ENCODE results near the gene VTA1. TPM values are rescaled to one million over a fixed set of nuclear protein-coding genes. Genes with fewer than 3 reads are reported as not detected.

The VTA1 gene
- total RNA-seq, 4 donors from 2014 or later: 25.7 to 37.9 (median 28.2) TPM

GRCh38 chr6:142242269-142242668 lies 95.2 kb downstream of the VTA1 start:
- H3K27ac ChIP-seq (replicated peaks in 1 of 4): no peak overlapping the region

GRCh38 chr6:142246960-142247359 lies 99.9 kb downstream of the VTA1 start:
- no peak overlapping the region for H3K4me3 ChIP-seq
- DNase-seq (ENCODE audit: extremely low spot score): no peak
- H3K9me3 ChIP-seq: no peaks in the 10 kb centered on the region
- no peak overlapping the region for H3K27ac ChIP-seq (replicated peaks in 1 of 4)
- no peaks in the 10 kb centered on the region for H3K27me3 ChIP-seq
- H3K4me1 ChIP-seq: no peaks in the 10 kb centered on the region
- TF ChIP-seq POLR2AphosphoS5 (IDR thresholded peaks at IDR 0.05) (no peak), POLR2A (IDR thresholded peaks at IDR 0.05; ENCODE audit: low read depth) (no peak), CTCF (IDR thresholded peaks at IDR 0.05) (no peak), EP300 (IDR thresholded peaks at IDR 0.05) (no peak)
- 88% methylated on average over 6 of the region's 6 CpGs for WGBS
- intact Hi-C loops (cut with DNase I): no loop called here
- H3K36me3 ChIP-seq: no peaks in the 10 kb centered on the region

More at GRCh38 chr6:142242269-142242668, 95.2 kb downstream of the VTA1 start:
- DNase-seq (ENCODE audit: extremely low spot score): no peak
- Histone ChIP-seq H3K27me3 (no peaks in the 10 kb centered on the region), H3K4me1 (no peaks in the 10 kb centered on the region), H3K36me3 (no peaks in the 10 kb centered on the region), H3K4me3 (no peak overlapping the region), H3K9me3 (no peaks in the 10 kb centered on the region)
- intact Hi-C loops (cut with DNase I): no loop called here
- TF ChIP-seq EP300 (IDR thresholded peaks at IDR 0.05): no peak
- no peak for TF ChIP-seq POLR2AphosphoS5 (IDR thresholded peaks at IDR 0.05)
- no peak for TF ChIP-seq CTCF (IDR thresholded peaks at IDR 0.05)
- WGBS: 67% methylated on average over 4 of the region's 4 CpGs

GRCh38 chr6:142249266-142249665 lies 102.2 kb downstream of the VTA1 start:
- intact Hi-C loops (cut with DNase I): no loop called here
- H3K9me3 ChIP-seq: no peaks in the 10 kb centered on the region
- DNase-seq (ENCODE audit: extremely low spot score): no peak
- H3K4me3 ChIP-seq: no peak overlapping the region
- H3K27me3 ChIP-seq: no peaks in the 10 kb centered on the region
- WGBS: 75% methylated on average over 3 of the region's 3 CpGs
- no peak for TF ChIP-seq POLR2A (IDR thresholded peaks at IDR 0.05; ENCODE audit: low read depth)
- no peak for TF ChIP-seq CTCF (IDR thresholded peaks at IDR 0.05)
- TF ChIP-seq EP300 (IDR thresholded peaks at IDR 0.05): no peak
- no peak for TF ChIP-seq POLR2AphosphoS5 (IDR thresholded peaks at IDR 0.05)
- no peaks in the 10 kb centered on the region for H3K4me1 ChIP-seq
- no peak overlapping the region for H3K27ac ChIP-seq (replicated peaks in 1 of 4)
- H3K36me3 ChIP-seq: no peaks in the 10 kb centered on the region

GRCh38 chr6:142251930-142252445 lies 104.9 kb downstream of the VTA1 start:
- no peak overlapping the region for H3K4me3 ChIP-seq
- H3K27ac ChIP-seq (replicated peaks in 1 of 4): no peak overlapping the region
- TF ChIP-seq CTCF (IDR thresholded peaks at IDR 0.05) (no peak), POLR2A (IDR thresholded peaks at IDR 0.05; ENCODE audit: low read depth) (no peak), POLR2AphosphoS5 (IDR thresholded peaks at IDR 0.05) (no peak), EP300 (IDR thresholded peaks at IDR 0.05) (no peak)
- no peaks in the 10 kb centered on the region for H3K27me3 ChIP-seq
- H3K9me3 ChIP-seq: no peaks in the 10 kb centered on the region
- intact Hi-C loops (cut with DNase I): no loop called here
- H3K36me3 ChIP-seq: no peaks in the 10 kb centered on the region
- 60% methylated on average over 1 of the region's 1 CpG for WGBS
- H3K4me1 ChIP-seq: no peaks in the 10 kb centered on the region
- no peak for DNase-seq (ENCODE audit: extremely low spot score)

GRCh38 chr6:142254513-142254912 lies 107.5 kb downstream of the VTA1 start:
- no peaks in the 10 kb centered on the region for H3K27me3 ChIP-seq
- no peak overlapping the region for H3K27ac ChIP-seq (replicated peaks in 1 of 4)
- no peaks in the 10 kb centered on the region for H3K9me3 ChIP-seq
- DNase-seq (ENCODE audit: extremely low spot score): no peak
- WGBS: 85% methylated on average over 6 of the region's 6 CpGs
- intact Hi-C loops (cut with DNase I): no loop called here
- H3K4me1 ChIP-seq: no peaks in the 10 kb centered on the region
- H3K4me3 ChIP-seq: no peak overlapping the region
- no peak for TF ChIP-seq EP300 (IDR thresholded peaks at IDR 0.05)
- no peak for TF ChIP-seq CTCF (IDR thresholded peaks at IDR 0.05)
- TF ChIP-seq POLR2AphosphoS5 (IDR thresholded peaks at IDR 0.05): no peak
- no peak for TF ChIP-seq POLR2A (IDR thresholded peaks at IDR 0.05; ENCODE audit: low read depth)
- no peaks in the 10 kb centered on the region for H3K36me3 ChIP-seq

Measured in esophagus muscularis mucosa (tissue), 4 donors.